Measurements from ENCODE around the gene ABTB2.

DNA sequence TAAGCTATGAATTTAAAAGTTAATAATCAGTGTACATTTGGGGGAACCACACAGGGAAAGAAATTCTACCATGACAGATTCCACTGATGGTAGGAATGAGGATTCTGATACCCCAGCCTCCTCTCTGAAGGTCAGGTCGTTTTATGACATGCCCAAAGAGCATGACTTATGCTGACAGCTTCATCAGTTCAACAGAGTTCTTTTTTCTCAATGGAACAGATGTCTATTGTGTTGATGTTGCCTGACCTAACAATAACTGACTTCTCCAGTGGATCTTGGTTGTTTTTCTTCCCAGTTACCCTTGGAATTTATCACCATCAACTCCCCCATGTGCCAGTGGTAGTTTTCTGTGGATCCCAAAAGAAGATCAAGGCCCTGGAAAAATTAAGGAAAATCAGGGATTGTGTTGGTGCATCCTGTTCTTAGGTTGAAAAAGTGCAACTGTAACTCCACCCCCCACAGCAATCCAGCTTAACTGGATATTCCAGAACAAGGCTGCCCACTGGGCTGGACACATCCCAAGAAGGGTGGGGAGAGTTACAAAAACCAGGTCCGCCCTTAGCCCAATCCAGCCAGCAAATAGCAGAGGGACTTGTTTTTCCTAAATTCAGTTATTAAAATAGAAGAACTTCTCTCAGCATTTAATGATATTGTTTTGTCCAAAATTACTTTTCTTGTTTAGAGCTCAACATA, 49.5 kb upstream of the ABTB2 start:
- TF ChIP-seq, protein P1, sequence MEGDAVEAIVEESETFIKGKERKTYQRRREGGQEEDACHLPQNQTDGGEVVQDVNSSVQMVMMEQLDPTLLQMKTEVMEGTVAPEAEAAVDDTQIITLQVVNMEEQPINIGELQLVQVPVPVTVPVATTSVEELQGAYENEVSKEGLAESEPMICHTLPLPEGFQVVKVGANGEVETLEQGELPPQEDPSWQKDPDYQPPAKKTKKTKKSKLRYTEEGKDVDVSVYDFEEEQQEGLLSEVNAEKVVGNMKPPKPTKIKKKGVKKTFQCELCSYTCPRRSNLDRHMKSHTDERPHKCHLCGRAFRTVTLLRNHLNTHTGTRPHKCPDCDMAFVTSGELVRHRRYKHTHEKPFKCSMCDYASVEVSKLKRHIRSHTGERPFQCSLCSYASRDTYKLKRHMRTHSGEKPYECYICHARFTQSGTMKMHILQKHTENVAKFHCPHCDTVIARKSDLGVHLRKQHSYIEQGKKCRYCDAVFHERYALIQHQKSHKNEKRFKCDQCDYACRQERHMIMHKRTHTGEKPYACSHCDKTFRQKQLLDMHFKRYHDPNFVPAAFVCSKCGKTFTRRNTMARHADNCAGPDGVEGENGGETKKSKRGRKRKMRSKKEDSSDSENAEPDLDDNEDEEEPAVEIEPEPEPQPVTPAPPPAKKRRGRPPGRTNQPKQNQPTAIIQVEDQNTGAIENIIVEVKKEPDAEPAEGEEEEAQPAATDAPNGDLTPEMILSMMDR (IDR thresholded peaks at IDR 0.05), result no peak
- no peak for TF ChIP-seq POLR2A (IDR thresholded peaks at IDR 0.05)

Measured in body of pancreas (tissue), 4 donors.